HEK293T (cell line): ENCODE measurements around the gene PLCB4.

Experiments
- ARNT ChIP-seq: fragments of 450-650 bp; IDR thresholded peaks from 2 replicates; pipeline ENCODE4 v1.6.1; 2017; ENCODE audit warnings: mild to moderate bottlenecking
- FOXK2 ChIP-seq: fragments of 450-650 bp; IDR thresholded peaks from 2 replicates; pipeline ENCODE4 v1.6.1; 2016; ENCODE audit warnings: mild to moderate bottlenecking
- SUZ12 ChIP-seq: fragments of 450-650 bp; IDR thresholded peaks from 2 replicates; pipeline ENCODE4 v1.6.1; 2016; ENCODE audit warnings: mild to moderate bottlenecking

- TF ChIP-seq SUZ12 (no peak), FOXK2 (no peak), ARNT (no peak)
Observed at GRCh38 chr20:9038791-9039535, 29.9 kb upstream of the PLCB4 start.
